DND-41 (cell line): ENCODE measurements around the gene REG1A.

Source experiments
- ATAC-seq: fragments of 200-7000 bp; cut with Tn5 transposase; 3 replicates; pipeline ENCODE4 v1.9.1; 2021; ENCODE audit warnings: low read depth; ENCODE audit not compliant: insufficient read depth
- DNase-seq: peaks from one replicate; pipeline ENCODE4 v3.0.0-alpha.2; 2020
- H2AFZ ChIP-seq: 2 replicates; pipeline ENCODE4 v1.6.0; 2012; ENCODE audit warnings: low read depth, low read length
- H3K27ac ChIP-seq: 2 replicates; pipeline ENCODE4 v1.5.1; 2012; ENCODE audit warnings: low read length, inconsistent platforms
- H3K27me3 ChIP-seq: fragments of 200-600 bp; sonication (generic); 2 replicates; pipeline ENCODE4 v1.6.0; 2012; ENCODE audit warnings: low read length, mild to moderate bottlenecking, inconsistent platforms; ENCODE audit not compliant: insufficient read depth, poor library complexity
- H3K36me3 ChIP-seq: 2 replicates; pipeline ENCODE4 v1.5.1; 2012; ENCODE audit warnings: low read length, inconsistent platforms; ENCODE audit not compliant: insufficient read depth
- H3K4me1 ChIP-seq: 2 replicates; pipeline ENCODE4 v1.5.1; 2012; ENCODE audit warnings: mild to moderate bottlenecking, low read length; ENCODE audit not compliant: insufficient read depth
- H3K4me2 ChIP-seq: 2 replicates; pipeline ENCODE4 v1.6.0; 2012; ENCODE audit warnings: mild to moderate bottlenecking, moderate library complexity, low read length, inconsistent platforms; ENCODE audit not compliant: insufficient read depth
- H3K4me3 ChIP-seq, 2 experiments: fragments of 200-600 bp in 1 of 2; shearing (Covaris generic) in 1 of 2; 2 replicates each; pipeline ENCODE4 v1.5.1; 2012 to 2016; ENCODE audit warnings: inconsistent platforms in 2 of 2, low read length in 2 of 2, mild to moderate bottlenecking in 2 of 2, low read depth in 1 of 2, moderate library complexity in 1 of 2
- H3K79me2 ChIP-seq: 2 replicates; pipeline ENCODE4 v1.6.0; 2012; ENCODE audit warnings: low read length, inconsistent platforms; ENCODE audit not compliant: insufficient read depth
- H3K9ac ChIP-seq: 2 replicates; pipeline ENCODE4 v1.6.0; 2012; ENCODE audit warnings: low read depth, mild to moderate bottlenecking, inconsistent platforms, low read length, moderate library complexity
- H3K9me3 ChIP-seq: 2 replicates; pipeline ENCODE4 v1.5.1; 2012; ENCODE audit warnings: low read length, moderate library complexity, mild to moderate bottlenecking, inconsistent platforms; ENCODE audit not compliant: insufficient read depth, severe bottlenecking
- H4K20me1 ChIP-seq: 2 replicates; pipeline ENCODE4 v1.6.0; 2012; ENCODE audit warnings: low read length; ENCODE audit not compliant: insufficient read depth
- CTCF ChIP-seq: IDR thresholded peaks from 2 replicates; pipeline ENCODE4 v1.5.1; 2012; ENCODE audit warnings: borderline replicate concordance, low read length, moderate library complexity, mild to moderate bottlenecking; ENCODE audit not compliant: poor library complexity, severe bottlenecking; ENCODE audit errors: extremely low read depth
- EZH2 ChIP-seq: IDR thresholded peaks from 3 replicates; pipeline ENCODE4 v1.6.1; 2012; ENCODE audit warnings: borderline replicate concordance, low read depth, mild to moderate bottlenecking, moderate library complexity, low read length, inconsistent platforms; ENCODE audit not compliant: severe bottlenecking

The REG1A gene

GRCh38 chr2:79114797-79115494 is 5.3 kb upstream of the REG1A start:
- Histone ChIP-seq H3K36me3 (no peaks in the 10 kb centered on the region), H3K4me2 (no peak overlapping the region), H3K4me3 (no peak overlapping the region), H3K27me3 (no peaks in the 10 kb centered on the region), H4K20me1 (no peaks in the 10 kb centered on the region), H3K4me1 (no peaks in the 10 kb centered on the region), H3K9ac (no peak overlapping the region), H2AFZ (no peak overlapping the region), H3K27ac (no peak overlapping the region), H3K9me3 (no peaks in the 10 kb centered on the region), H3K79me2 (no peaks in the 10 kb centered on the region)
- ATAC-seq (no peak), DNase-seq (no peak)
- TF ChIP-seq EZH2 (no peak), CTCF (no peak)

GRCh38 chr2:79116997-79117928 is 3.0 kb upstream of the REG1A start:
- no peak overlapping the region for H3K4me2 ChIP-seq
- DNase-seq, result no peak
- no peaks in the 10 kb centered on the region for H3K36me3 ChIP-seq
- H3K79me2 ChIP-seq, result no peaks in the 10 kb centered on the region
- no peak for TF ChIP-seq CTCF
- TF ChIP-seq EZH2, result no peak
- no peak overlapping the region for H3K4me3 ChIP-seq
- H3K9ac ChIP-seq, result no peak overlapping the region
- ATAC-seq, result no peak
- no peak overlapping the region for H2AFZ ChIP-seq
- no peaks in the 10 kb centered on the region for H3K9me3 ChIP-seq
- H3K27me3 ChIP-seq, result no peaks in the 10 kb centered on the region
- no peak overlapping the region for H3K27ac ChIP-seq
- no peaks in the 10 kb centered on the region for H4K20me1 ChIP-seq
- H3K4me1 ChIP-seq, result no peaks in the 10 kb centered on the region

- no peak for DNase-seq
- no peaks in the 10 kb centered on the region for H3K27me3 ChIP-seq
- TF ChIP-seq EZH2, result no peak
- ATAC-seq, result no peak
- no peaks in the 10 kb centered on the region for H4K20me1 ChIP-seq
- no peak overlapping the region for H3K4me3 ChIP-seq
- no peaks in the 10 kb centered on the region for H3K9me3 ChIP-seq
- no peaks in the 10 kb centered on the region for H3K4me1 ChIP-seq
- no peak overlapping the region for H2AFZ ChIP-seq
- no peaks in the 10 kb centered on the region for H3K36me3 ChIP-seq
- no peak overlapping the region for H3K4me2 ChIP-seq
- H3K27ac ChIP-seq, result no peak overlapping the region
- no peak overlapping the region for H3K9ac ChIP-seq
- no peaks in the 10 kb centered on the region for H3K79me2 ChIP-seq
Measured at GRCh38 chr2:79122676-79123075, 2.4 kb downstream of the REG1A start.

GRCh38 chr2:79124907-79125720 is 4.8 kb downstream of the REG1A start:
- Histone ChIP-seq H3K9me3 (no peaks in the 10 kb centered on the region), H3K79me2 (no peaks in the 10 kb centered on the region), H3K4me2 (no peak overlapping the region), H4K20me1 (no peaks in the 10 kb centered on the region), H3K36me3 (no peaks in the 10 kb centered on the region), H3K9ac (no peak overlapping the region), H3K4me3 (no peak overlapping the region), H2AFZ (no peak overlapping the region), H3K27ac (no peak overlapping the region), H3K27me3 (no peaks in the 10 kb centered on the region), H3K4me1 (no peaks in the 10 kb centered on the region)
- no peak for DNase-seq
- ATAC-seq, result no peak
- no peak for TF ChIP-seq CTCF
- no peak for TF ChIP-seq EZH2
